Mammary epithelial cell (primary cell): ENCODE results near the gene DHRS11.

Experiments
- EZH2 ChIP-seq: IDR thresholded peaks from 2 replicates; pipeline ENCODE4 v1.6.1; 2012; ENCODE audit warnings: low read length, inconsistent platforms, borderline replicate concordance
- TF ChIP-seq, protein P1 (sequence below), 2 donors: IDR thresholded peaks in 1 of 2; conservative IDR thresholded peaks in 1 of 2; 2 replicates each; pipeline ENCODE4 v1.5.1; 2011 to 2012; ENCODE audit warnings: inconsistent platforms in 2 of 2, low read length in 2 of 2, mild to moderate bottlenecking in 2 of 2, control low read depth in 1 of 2, low read depth in 1 of 2; ENCODE audit not compliant: insufficient read depth in 1 of 2; ENCODE audit errors: extremely low read depth in 1 of 2

DNA sequence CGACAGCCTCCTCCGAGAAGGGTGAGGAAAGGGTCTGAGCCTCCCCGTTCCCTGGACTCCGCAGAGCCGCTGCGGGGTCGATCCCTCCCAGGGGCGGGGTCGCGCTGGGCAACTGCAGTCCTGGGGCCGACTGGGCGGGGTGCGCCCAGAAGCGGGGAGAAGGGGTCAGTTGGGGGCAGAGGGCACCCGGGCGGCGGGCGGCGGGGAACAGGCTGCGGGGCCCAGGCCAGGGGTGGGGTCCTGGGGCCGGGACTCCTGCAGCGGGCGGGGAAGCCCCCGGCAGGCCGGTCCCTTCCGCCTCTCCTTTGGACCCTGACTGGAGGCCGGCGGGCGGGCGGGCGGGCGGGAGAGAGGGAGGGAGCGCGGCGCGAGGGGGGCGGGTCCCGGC lies 46.6 kb upstream of the DHRS11 start:
- TF ChIP-seq, protein P1, sequence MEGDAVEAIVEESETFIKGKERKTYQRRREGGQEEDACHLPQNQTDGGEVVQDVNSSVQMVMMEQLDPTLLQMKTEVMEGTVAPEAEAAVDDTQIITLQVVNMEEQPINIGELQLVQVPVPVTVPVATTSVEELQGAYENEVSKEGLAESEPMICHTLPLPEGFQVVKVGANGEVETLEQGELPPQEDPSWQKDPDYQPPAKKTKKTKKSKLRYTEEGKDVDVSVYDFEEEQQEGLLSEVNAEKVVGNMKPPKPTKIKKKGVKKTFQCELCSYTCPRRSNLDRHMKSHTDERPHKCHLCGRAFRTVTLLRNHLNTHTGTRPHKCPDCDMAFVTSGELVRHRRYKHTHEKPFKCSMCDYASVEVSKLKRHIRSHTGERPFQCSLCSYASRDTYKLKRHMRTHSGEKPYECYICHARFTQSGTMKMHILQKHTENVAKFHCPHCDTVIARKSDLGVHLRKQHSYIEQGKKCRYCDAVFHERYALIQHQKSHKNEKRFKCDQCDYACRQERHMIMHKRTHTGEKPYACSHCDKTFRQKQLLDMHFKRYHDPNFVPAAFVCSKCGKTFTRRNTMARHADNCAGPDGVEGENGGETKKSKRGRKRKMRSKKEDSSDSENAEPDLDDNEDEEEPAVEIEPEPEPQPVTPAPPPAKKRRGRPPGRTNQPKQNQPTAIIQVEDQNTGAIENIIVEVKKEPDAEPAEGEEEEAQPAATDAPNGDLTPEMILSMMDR (conservative IDR thresholded peaks at IDR 0.05 in 1 of 2, IDR thresholded peaks at IDR 0.05 in 1 of 2; ENCODE audit: extremely low read depth in 1 of 2, insufficient read depth in 1 of 2, low read depth in 1 of 2, low read length in 2 of 2), result no peak
- TF ChIP-seq EZH2, result no peak
